Measurements from ENCODE around the gene CELSR1.
"Not testable (repeated sequence)": the region's sequence is repeated elsewhere in the genome, so short reads cannot be mapped to it uniquely, and the experiment has no call there.

- TF ChIP-seq CTCF, POLR2A (IDR thresholded peaks at IDR 0.05): not testable (repeated sequence)
Measured at GRCh38 chr22:46501265-46501664, 36.2 kb downstream of the CELSR1 start.

Measured in vagina (tissue), 2 donors.